Fibroblast of pulmonary artery (primary cell): Measurements from ENCODE around the gene TRAPPC12.

ENCODE experiments used
- DNase-seq: peaks from one replicate; pipeline ENCODE4 v3.0.0-alpha.2; 2010; ENCODE audit warnings: low read depth
- H3K4me3 ChIP-seq: replicated peaks from 2 replicates; pipeline ENCODE4 v1.5.1; 2011; ENCODE audit warnings: low read depth, mild to moderate bottlenecking, control low read depth, low read length, moderate library complexity
- CTCF ChIP-seq: IDR thresholded peaks from 2 replicates; pipeline ENCODE4 v1.5.1; 2011; ENCODE audit warnings: mild to moderate bottlenecking, control low read depth, low read length, inconsistent platforms; ENCODE audit errors: missing control alignments

Gene TRAPPC12

DNA sequence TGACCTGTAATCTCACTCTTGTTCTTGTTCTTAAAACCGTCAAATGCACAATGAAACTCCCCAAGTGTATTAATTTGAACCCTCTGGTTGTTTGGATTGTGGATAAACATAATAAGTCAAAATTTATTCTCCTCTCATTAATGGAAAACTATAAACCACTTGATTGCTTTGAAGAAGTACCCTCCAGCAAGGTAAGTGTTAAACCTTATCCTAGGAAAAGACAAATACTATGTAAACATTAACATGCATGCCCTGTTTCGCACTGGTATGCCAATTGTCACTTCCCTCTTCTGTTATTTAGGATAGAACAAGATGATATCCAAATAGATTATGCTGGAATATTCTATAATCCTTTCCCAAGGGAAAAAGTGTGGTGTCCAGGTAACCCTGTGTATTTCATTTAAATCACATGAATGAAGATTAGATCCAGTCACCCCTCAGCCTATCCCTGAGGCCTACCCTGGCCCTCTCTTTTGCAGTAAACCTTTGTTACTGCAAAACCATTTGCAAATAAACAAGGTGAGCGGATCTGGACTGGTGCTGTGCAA lies 138.5 kb downstream of the TRAPPC12 start:
- no peak for TF ChIP-seq CTCF
- DNase-seq: no peak
- peak overlapping the region; percentile 92 for H3K4me3 ChIP-seq

- H3K4me3 ChIP-seq: peak overlapping the region; percentile 92
- TF ChIP-seq CTCF: no peak
- peak; percentile 98 for DNase-seq
These were observed 139.2 kb downstream of the TRAPPC12 start for GRCh38 chr2:3518496-3519254.

DNA sequence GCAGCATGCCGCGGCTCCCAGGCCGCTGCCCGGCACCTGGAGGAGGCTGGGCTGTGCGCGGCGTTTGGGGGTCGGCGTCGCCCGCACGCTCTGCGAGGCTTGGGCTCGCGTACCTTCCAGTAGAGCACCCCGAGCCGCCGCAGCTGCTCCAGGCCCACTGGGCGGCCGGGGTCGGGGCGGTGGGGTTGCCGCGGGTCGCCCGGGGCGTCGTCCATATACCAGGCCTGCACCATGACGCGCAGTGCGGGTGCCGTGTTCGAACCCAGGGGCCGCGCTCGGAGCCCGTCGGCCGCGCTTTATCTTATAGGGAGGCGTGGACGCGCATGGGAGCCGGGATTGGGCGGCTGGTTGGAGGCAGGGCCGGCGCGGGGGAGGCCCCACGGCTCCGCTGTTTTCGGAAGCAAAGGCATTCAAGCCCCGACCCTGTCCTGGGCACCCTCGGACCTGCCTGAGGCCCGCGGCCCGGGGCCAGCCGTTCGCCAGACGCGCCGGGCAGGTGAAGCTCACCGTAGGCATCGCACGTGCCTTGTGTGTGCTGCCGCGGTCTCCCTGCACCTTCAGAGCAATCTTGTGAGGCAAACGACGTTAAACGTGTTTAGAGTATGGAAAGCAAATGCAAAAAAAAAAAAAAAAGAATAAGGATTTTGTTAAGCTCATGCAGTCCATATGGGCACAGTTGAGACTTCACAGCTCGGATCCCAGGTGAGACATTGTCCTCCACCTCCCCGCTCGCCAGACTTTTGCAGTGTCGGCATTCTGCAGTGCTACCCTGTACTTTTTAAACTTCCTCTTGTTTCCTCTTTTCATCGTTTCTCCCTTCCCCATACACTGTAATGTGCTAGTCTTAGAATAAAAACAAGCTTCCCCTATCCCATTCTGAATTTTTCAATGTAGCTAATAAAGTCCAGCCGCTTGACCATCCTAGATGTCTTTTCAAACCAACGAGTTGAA lies 140.0 kb downstream of the TRAPPC12 start, which contains the start of gene ADI1:
TSS of gene ADI1 (minus strand) at position 277 of the 951 bp plus-strand sequence. CDS start at position 233, 44 bp downstream.
- TF ChIP-seq CTCF: no peak
- H3K4me3 ChIP-seq: peak within 1 kb of the TSS; percentile 92
- DNase-seq: peak; percentile 82

GRCh38 chr2:3520591-3520990 lies 141.1 kb downstream of the TRAPPC12 start:
- H3K4me3 ChIP-seq: no peak overlapping the region
- no peak for TF ChIP-seq CTCF
- no peak for DNase-seq

DNA sequence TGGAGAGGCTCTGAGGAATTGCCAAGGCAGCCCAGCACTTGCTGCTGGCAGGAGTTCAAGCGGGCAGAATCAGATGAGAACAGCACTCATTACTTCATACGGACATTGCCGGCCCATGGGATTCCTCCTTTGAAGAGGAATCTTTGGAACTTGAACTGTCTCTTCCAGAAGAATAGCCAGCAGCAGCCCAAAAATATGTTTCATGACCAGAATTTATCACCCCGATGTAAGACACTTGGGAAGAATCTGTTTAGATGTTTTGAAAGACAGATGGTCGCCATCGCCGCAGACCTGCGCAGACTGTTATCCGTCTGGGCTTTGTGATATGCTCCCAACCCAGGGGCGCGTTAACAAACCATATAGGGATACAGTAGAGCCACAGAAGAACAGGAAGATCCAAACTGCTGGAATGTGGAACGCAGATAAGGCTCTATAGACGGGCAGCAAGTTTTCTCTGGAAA lies 143.5 kb downstream of the TRAPPC12 start:
- peak; percentile 62 for DNase-seq
- peak overlapping the region; percentile 24 for H3K4me3 ChIP-seq

More for the DNA sequence above, 143.5 kb downstream of the TRAPPC12 start:
- TF ChIP-seq CTCF: no peak
